GM23338 (cell line): ENCODE results near the gene PARD3. TPM values are rescaled to one million over a fixed set of nuclear protein-coding genes. Genes with fewer than 3 reads are reported as not detected.

Source experiments
- ATAC-seq: fragments of 200-7000 bp; cut with Tn5 transposase; 3 replicates; pipeline ENCODE4 v1.9.1; 2020
- DNase-seq: peaks from one replicate; pipeline ENCODE4 v3.0.0-alpha.2; 2015; ENCODE audit warnings: low spot score
- H2AFZ ChIP-seq: fragments of 200-600 bp; sonication (generic); 2 replicates; pipeline ENCODE4 v1.8.0; 2016; ENCODE audit warnings: antibody characterized with exemption, mild to moderate bottlenecking, moderate library complexity
- H3F3A ChIP-seq: fragments of 200-600 bp; sonication (generic); replicated peaks from 2 replicates; pipeline ENCODE4 v1.8.0; 2017; ENCODE audit warnings: antibody characterized with exemption, mixed run types, low read depth
- H3K27ac ChIP-seq: fragments of 200-600 bp; sonication (generic); 2 replicates; pipeline ENCODE4 v1.6.1; 2016; ENCODE audit warnings: low read depth
- H3K27me3 ChIP-seq: fragments of 200-600 bp; sonication (generic); 2 replicates; pipeline ENCODE4 v1.8.0; 2016; ENCODE audit warnings: mild to moderate bottlenecking, mixed run types, moderate library complexity; ENCODE audit not compliant: insufficient read depth
- H3K36me3 ChIP-seq: fragments of 200-600 bp; sonication (generic); 2 replicates; pipeline ENCODE4 v1.8.0; 2016; ENCODE audit warnings: mild to moderate bottlenecking; ENCODE audit not compliant: insufficient read depth
- H3K4me1 ChIP-seq: fragments of 200-600 bp; sonication (generic); 2 replicates; pipeline ENCODE4 v1.8.0; 2016; ENCODE audit warnings: mild to moderate bottlenecking, moderate library complexity; ENCODE audit not compliant: insufficient read depth
- H3K4me2 ChIP-seq: fragments of 200-600 bp; sonication (generic); 2 replicates; pipeline ENCODE4 v1.7.1; 2017; ENCODE audit warnings: mixed run types
- H3K4me3 ChIP-seq: fragments of 200-600 bp; sonication (generic); 2 replicates; pipeline ENCODE4 v1.6.1; 2016; ENCODE audit warnings: mixed run types
- H3K79me2 ChIP-seq: fragments of 200-600 bp; sonication (generic); replicated peaks from 2 replicates; pipeline ENCODE4 v1.8.0; 2017; ENCODE audit warnings: mild to moderate bottlenecking; ENCODE audit not compliant: insufficient read depth
- H3K9me2 ChIP-seq: fragments of 200-600 bp; sonication (generic); 2 replicates; pipeline ENCODE4 v1.8.0; 2017; ENCODE audit not compliant: insufficient read depth
- H4K20me1 ChIP-seq: fragments of 200-600 bp; sonication (generic); replicated peaks from 2 replicates; pipeline ENCODE4 v1.8.0; 2017; ENCODE audit warnings: mild to moderate bottlenecking; ENCODE audit not compliant: insufficient read depth
- H3K27ac Mint-ChIP-seq: 2 replicates; pipeline ENCODE4 v1.8.0; 2020; ENCODE audit warnings: inconsistent platforms, mild to moderate bottlenecking, moderate library complexity, mixed read lengths
- H3K27me3 Mint-ChIP-seq: 3 replicates; pipeline ENCODE4 v1.8.0; 2022; ENCODE audit warnings: low read depth, mild to moderate bottlenecking, moderate library complexity, mixed read lengths, inconsistent platforms; ENCODE audit not compliant: insufficient read depth, poor library complexity
- H3K36me3 Mint-ChIP-seq: 3 replicates; pipeline ENCODE4 v1.8.0; 2021; ENCODE audit warnings: low read depth, mild to moderate bottlenecking, inconsistent platforms, moderate library complexity, mixed read lengths
- H3K4me1 Mint-ChIP-seq: 3 replicates; pipeline ENCODE4 v1.8.0; 2020; ENCODE audit warnings: mild to moderate bottlenecking, inconsistent platforms, mixed read lengths
- H3K4me3 Mint-ChIP-seq: 3 replicates; pipeline ENCODE4 v1.8.0; 2021; ENCODE audit warnings: moderate library complexity, mild to moderate bottlenecking, inconsistent platforms, mixed read lengths
- H3K9me3 Mint-ChIP-seq: 3 replicates; pipeline ENCODE4 v1.8.0; 2020; ENCODE audit warnings: moderate library complexity, mild to moderate bottlenecking, inconsistent platforms, mixed read lengths
- CREB1 ChIP-seq: fragments of 250-450 bp; sonication (Bioruptor Pico); IDR thresholded peaks from 2 replicates; pipeline ENCODE4 v1.5.0; 2020; ENCODE audit warnings: low read depth, mild to moderate bottlenecking, moderate library complexity
- EZH2phosphoT487 ChIP-seq: fragments of 200-600 bp; sonication (generic); IDR thresholded peaks from one replicate; pipeline ENCODE4 v1.8.1; 2018; ENCODE audit warnings: antibody characterized with exemption; ENCODE audit not compliant: unreplicated experiment
- JUNB ChIP-seq: IDR thresholded peaks from one replicate; pipeline ENCODE4 v1.6.1; 2016; ENCODE audit warnings: antibody characterized with exemption; ENCODE audit not compliant: unreplicated experiment
- NANOG ChIP-seq: IDR thresholded peaks from 2 replicates; pipeline ENCODE4 v1.6.1; 2016; ENCODE audit warnings: antibody characterized with exemption, borderline replicate concordance
- STAT1 ChIP-seq: IDR thresholded peaks from one replicate; pipeline ENCODE4 v1.6.1; 2016; ENCODE audit warnings: antibody characterized with exemption; ENCODE audit not compliant: unreplicated experiment
- ZNF114 ChIP-seq: fragments of 250-450 bp; sonication (Bioruptor Pico); IDR thresholded peaks from 2 replicates; pipeline ENCODE4 v1.5.0; 2020; ENCODE audit warnings: mild to moderate bottlenecking, moderate library complexity
- ZNF331 ChIP-seq: fragments of 250-450 bp; sonication (Bioruptor Pico); IDR thresholded peaks from 2 replicates; pipeline ENCODE4 v1.5.0; 2020; ENCODE audit warnings: low read depth, mild to moderate bottlenecking, moderate library complexity
- polyA plus RNA-seq: library from polyadenylated mRNA; unstranded; fragments of >200 nt; fragmentation: Nextera tagmentation; extraction: Ambion mirVana; gene quantifications from 2 replicates; pipeline ENCODE4 v1.2.1, GENCODE V29; 2016
- total RNA-seq: library from RNA; depleted of rRNA; stranded (reverse); fragments of >200 nt; shearing (Covaris generic); gene quantifications from 2 replicates; pipeline ENCODE4 v1.2.3, GENCODE V29; 2014
- TF ChIP-seq, protein P1 (sequence below): fragments of 250-450 bp; sonication (Bioruptor Pico); IDR thresholded peaks from 2 replicates; pipeline ENCODE4 v1.5.0; 2020; ENCODE audit warnings: mild to moderate bottlenecking, moderate library complexity

PARD3 gene
- total and polyA plus RNA-seq, 2 experiments from 2014 or later: 30.2 to 51.4 TPM

- 0 out of 2 replicates have a peak overlapping the region, but pooled peaks have one; percentile 21 for H3K27ac Mint-ChIP-seq
- ATAC-seq (no peak), DNase-seq (no peak)
- H3F3A ChIP-seq: no peaks in the 10 kb centered on the region
- no peaks in the 10 kb centered on the region for H3K9me2 ChIP-seq
- H3K4me3 Mint-ChIP-seq: no peak overlapping the region
- H3K36me3 ChIP-seq: no peaks in the 10 kb centered on the region
- H3K4me1 ChIP-seq: peaks cover 49% of the 10 kb centered on the region
- H2AFZ ChIP-seq: no peak overlapping the region
- H4K20me1 ChIP-seq: no peaks in the 10 kb centered on the region
- no peaks in the 10 kb centered on the region for H3K79me2 ChIP-seq
- TF ChIP-seq EZH2phosphoT487: no peak
- TF ChIP-seq, protein P1, sequence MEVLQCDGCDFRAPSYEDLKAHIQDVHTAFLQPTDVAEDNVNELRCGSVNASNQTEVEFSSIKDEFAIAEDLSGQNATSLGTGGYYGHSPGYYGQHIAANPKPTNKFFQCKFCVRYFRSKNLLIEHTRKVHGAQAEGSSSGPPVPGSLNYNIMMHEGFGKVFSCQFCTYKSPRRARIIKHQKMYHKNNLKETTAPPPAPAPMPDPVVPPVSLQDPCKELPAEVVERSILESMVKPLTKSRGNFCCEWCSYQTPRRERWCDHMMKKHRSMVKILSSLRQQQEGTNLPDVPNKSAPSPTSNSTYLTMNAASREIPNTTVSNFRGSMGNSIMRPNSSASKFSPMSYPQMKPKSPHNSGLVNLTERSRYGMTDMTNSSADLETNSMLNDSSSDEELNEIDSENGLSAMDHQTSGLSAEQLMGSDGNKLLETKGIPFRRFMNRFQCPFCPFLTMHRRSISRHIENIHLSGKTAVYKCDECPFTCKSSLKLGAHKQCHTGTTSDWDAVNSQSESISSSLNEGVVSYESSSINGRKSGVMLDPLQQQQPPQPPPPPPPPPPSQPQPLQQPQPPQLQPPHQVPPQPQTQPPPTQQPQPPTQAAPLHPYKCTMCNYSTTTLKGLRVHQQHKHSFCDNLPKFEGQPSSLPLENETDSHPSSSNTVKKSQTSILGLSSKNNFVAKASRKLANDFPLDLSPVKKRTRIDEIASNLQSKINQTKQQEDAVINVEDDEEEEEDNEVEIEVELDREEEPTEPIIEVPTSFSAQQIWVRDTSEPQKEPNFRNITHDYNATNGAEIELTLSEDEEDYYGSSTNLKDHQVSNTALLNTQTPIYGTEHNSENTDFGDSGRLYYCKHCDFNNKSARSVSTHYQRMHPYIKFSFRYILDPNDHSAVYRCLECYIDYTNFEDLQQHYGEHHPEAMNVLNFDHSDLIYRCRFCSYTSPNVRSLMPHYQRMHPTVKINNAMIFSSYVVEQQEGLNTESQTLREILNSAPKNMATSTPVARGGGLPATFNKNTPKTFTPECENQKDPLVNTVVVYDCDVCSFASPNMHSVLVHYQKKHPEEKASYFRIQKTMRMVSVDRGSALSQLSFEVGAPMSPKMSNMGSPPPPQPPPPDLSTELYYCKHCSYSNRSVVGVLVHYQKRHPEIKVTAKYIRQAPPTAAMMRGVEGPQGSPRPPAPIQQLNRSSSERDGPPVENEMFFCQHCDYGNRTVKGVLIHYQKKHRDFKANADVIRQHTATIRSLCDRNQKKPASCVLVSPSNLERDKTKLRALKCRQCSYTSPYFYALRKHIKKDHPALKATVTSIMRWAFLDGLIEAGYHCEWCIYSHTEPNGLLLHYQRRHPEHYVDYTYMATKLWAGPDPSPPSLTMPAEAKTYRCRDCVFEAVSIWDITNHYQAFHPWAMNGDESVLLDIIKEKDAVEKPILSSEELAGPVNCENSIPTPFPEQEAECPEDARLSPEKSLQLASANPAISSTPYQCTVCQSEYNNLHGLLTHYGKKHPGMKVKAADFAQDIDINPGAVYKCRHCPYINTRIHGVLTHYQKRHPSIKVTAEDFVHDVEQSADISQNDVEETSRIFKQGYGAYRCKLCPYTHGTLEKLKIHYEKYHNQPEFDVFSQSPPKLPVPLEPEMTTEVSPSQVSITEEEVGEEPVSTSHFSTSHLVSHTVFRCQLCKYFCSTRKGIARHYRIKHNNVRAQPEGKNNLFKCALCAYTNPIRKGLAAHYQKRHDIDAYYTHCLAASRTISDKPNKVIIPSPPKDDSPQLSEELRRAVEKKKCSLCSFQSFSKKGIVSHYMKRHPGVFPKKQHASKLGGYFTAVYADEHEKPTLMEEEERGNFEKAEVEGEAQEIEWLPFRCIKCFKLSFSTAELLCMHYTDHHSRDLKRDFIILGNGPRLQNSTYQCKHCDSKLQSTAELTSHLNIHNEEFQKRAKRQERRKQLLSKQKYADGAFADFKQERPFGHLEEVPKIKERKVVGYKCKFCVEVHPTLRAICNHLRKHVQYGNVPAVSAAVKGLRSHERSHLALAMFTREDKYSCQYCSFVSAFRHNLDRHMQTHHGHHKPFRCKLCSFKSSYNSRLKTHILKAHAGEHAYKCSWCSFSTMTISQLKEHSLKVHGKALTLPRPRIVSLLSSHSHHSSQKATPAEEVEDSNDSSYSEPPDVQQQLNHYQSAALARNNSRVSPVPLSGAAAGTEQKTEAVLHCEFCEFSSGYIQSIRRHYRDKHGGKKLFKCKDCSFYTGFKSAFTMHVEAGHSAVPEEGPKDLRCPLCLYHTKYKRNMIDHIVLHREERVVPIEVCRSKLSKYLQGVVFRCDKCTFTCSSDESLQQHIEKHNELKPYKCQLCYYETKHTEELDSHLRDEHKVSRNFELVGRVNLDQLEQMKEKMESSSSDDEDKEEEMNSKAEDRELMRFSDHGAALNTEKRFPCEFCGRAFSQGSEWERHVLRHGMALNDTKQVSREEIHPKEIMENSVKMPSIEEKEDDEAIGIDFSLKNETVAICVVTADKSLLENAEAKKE: no peak
- no peak for TF ChIP-seq JUNB
- no peak for TF ChIP-seq CREB1 (CRISPR knock-in tag)
- no peak for TF ChIP-seq NANOG
- no peak for TF ChIP-seq ZNF114 (CRISPR knock-in tag)
- no peak for TF ChIP-seq STAT1
- TF ChIP-seq ZNF331 (CRISPR knock-in tag): no peak
- H3K4me1 Mint-ChIP-seq: peaks cover 56% of the 10 kb centered on the region
- no peak overlapping the region for H3K27ac ChIP-seq
- no peaks in the 10 kb centered on the region for H3K27me3 ChIP-seq
- H3K4me2 ChIP-seq: no peak overlapping the region
- peaks cover 8% of the 10 kb centered on the region; the same call in 2 of the 3 replicates for H3K36me3 Mint-ChIP-seq
- no peaks in the 10 kb centered on the region; the same call in 2 of the 3 replicates for H3K9me3 Mint-ChIP-seq
- no peaks in the 10 kb centered on the region for H3K27me3 Mint-ChIP-seq
- no peak overlapping the region for H3K4me3 ChIP-seq
These were observed 440.6 kb downstream of the PARD3 start for GRCh38 chr10:34374356-34375045.
